ENCODE measurements around the gene CERS2.
"Not testable (repeated sequence)": the region's sequence is repeated elsewhere in the genome, so short reads cannot be mapped to it uniquely, and the experiment has no call there.

CERS2 gene

DNA sequence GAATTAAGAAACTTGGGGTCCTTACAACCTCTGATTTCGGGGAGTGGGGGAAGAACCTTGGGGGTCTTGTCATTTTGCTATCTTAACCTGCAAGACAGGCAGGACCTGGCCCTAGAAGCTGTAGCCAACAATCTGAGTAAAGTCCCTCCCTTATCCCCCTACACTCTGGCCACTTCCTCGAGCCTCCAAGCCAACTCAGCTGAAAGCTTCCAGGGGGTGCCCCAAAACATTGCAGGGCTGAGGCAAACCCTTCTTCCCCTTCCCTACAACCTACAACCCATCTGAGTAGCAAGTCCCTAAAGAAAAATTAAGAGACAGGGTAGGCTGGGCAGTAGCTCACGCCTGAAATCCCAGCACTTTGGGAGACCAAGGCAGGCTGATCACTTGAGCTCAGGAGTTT is 5.0 kb downstream of the CERS2 start:
- DNase-seq (ENCODE audit: low read depth in 2 of 2): no peak

DNA sequence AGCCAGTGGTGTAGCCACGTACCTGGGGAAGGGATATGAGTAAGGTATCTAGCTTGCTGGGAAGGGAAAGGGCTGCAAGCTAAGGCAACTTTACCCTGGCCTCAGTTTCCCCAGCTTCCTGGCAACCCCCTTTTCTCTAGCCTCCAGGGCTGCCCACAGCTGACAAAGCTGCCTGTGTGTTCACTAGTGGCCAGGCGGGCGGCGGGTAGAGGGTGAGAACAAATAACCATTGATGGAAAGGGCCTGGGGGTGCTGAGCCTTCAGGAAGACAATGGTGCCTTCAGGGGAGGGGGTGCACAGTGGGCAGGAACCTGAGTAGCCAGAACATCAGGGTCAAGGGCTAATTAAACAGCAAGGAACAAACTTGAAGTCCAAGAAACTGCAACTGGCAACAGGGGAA is 6.1 kb downstream of the CERS2 start:
- no peak for DNase-seq (ENCODE audit: low read depth in 2 of 2)

DNA sequence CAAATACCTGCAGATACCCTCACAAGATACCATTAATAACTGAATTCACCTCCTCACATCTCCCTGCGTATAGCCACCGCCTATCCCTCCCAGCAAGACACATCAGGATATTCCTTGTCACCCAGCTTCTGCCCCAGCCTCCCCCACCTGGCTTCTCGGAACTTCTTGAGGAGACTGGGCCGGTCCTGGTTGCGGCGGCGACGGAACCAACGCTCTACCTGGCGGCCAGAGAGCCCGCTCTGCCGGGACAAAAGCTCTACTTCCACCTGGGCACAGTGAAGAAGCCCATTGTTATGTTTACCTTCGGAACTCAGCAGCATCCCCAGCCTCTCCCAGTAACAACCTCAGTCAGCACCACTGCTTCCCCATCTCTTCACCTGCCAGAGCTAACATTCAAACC is 6.7 kb downstream of the CERS2 start:
- DNase-seq (ENCODE audit: low read depth in 2 of 2): no peak

DNA sequence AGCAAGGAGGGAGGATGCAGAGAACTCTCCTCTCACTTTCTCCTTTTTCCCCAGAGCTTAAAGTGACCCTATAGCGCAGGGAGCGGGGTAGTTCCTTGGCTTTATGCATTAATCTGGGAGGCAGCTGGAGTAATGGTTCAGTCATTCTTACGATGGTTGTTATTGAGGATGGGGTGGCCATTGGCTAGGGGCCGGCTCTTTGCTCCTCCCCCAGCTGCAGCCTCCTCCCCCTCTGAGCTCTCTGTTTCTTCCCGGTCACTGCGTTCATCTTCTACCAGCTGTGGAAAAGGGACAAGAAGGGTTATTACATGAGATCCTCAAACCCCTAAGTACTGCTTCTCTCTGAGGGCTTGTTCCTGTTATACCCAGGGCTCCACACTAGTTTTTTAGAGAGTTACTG is 8.6 kb downstream of the CERS2 start:
- no peak for DNase-seq (ENCODE audit: low read depth in 2 of 2)

DNA sequence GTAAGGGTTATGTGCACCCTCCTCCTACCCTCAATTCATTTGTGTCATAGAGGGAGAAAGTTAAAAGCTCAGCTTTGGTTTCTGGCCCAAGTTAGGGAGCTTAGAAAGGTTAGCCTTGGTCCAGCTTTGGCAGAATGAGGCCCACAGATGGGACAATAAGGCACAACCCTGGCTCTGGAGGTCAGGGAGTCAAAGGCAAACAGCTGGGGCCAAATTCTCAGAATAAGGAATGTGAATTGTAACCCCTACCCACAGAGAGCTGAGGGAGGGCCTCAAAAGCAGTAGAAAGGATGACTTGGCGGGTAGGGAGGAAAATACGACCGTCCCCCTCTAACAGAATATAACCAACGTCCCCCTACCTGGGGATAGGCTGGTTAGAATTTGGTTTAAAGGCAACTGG is 9.0 kb downstream of the CERS2 start:
- no peak for DNase-seq (ENCODE audit: low read depth in 2 of 2)

DNA sequence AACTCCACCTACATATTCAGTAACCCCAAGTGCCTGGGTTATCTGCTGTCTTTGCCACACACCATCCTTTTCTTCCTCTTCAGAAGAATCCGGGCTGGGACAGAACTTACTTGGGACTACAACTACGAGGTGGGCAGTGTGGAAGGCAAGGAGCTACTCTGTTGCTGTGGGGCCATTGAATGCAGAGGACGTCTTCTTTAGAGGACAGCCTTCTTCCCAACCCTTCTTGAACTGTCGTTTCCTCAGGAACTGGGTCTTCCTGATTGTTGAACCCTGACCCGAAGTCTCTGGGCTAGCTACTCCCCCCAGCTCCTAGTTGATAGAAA is 10.5 kb downstream of the CERS2 start:
- no peak for DNase-seq (ENCODE audit: low read depth in 2 of 2)

DNA sequence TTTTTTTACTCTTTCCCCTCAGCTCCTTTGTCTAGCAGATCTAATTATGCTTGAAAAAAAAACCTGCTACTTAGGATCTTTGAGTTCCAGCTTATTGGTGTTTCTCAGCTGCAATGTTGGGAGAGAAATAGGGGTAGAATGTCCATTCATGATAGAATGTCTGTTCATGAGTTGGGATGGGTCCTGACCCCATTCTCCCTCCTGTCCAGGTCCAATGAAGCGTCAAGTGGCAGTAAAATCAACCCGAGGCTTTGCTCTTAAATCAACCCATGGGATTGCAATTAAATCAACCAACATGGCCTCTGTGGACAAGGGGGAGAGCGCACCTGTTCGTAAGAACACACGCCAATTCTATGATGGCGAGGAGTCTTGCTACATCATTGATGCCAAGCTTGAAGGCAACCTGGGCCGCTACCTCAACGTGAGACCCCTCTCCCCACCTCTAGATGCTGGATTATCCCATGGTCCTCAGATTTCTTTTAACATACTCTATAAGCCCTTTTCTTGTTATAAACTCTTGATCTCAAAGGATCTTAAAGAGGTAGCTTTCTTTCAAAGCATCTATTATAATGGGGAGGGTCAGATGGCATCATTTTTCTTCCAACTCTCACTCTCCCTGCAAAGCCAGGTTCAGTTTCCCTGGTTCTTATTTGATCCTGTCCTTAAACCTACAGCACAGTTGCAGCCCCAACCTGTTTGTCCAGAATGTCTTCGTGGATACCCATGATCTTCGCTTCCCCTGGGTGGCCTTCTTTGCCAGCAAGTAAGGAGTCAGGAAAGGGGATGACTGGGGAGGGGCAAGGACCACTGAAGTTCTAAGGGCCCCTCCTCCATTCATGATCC is 11.1 kb downstream of the CERS2 start:
- DNase-seq (ENCODE audit: low read depth in 2 of 2): no peak

DNA sequence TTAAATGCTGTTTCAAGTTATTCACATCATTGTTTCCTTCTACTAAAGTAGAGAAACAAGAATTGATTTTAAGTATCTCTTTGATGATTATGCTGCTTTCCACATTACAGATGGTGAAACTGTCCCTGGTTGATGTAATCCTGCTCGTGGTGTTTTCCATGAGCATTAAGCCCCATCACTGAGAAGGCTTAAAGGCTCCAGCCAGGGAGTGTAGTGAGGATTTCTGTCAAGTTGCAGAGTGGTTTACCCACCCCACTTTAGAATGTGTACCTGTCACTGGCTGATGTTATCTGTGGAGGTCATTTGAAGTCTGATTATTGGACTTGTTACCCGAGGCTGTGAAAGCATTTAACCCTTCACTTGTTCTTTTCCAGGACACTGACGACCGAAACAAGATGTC is 12.9 kb downstream of the CERS2 start:
- no peak for DNase-seq (ENCODE audit: low read depth in 2 of 2)

DNA sequence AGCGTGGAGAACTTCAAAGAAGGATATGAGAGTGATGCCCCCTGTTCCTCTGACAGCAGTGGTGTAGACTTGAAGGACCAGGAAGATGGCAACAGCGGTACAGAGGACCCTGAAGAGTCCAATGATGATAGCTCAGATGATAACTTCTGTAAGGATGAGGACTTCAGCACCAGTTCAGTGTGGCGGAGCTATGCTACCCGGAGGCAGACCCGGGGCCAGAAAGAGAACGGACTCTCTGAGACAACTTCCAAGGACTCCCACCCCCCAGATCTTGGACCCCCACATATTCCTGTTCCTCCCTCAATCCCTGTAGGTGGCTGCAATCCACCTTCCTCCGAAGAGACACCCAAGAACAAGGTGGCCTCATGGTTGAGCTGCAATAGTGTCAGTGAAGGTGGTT is 14.0 kb downstream of the CERS2 start:
- no peak for DNase-seq (ENCODE audit: low read depth in 2 of 2)

DNA sequence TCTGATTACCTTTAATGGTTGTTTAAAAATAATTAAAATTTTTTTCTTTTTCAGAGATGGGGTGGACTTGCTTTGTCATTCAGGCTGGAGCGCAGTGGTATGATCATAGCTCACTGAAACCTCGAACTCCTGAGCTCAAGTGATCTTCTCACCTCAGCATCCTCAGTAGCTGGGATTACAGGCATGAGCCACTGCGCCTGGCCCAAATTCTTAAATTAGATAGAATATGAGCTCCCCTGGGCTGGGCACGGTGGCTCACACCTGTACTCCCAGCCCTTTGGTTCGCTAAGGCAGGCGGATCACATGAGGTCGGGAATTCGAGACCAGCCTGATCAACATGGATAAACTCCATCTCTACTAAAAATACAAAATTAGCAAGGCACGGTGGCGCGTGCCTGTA is 17.0 kb downstream of the CERS2 start:
- no peak for DNase-seq (ENCODE audit: low read depth in 2 of 2)

DNA sequence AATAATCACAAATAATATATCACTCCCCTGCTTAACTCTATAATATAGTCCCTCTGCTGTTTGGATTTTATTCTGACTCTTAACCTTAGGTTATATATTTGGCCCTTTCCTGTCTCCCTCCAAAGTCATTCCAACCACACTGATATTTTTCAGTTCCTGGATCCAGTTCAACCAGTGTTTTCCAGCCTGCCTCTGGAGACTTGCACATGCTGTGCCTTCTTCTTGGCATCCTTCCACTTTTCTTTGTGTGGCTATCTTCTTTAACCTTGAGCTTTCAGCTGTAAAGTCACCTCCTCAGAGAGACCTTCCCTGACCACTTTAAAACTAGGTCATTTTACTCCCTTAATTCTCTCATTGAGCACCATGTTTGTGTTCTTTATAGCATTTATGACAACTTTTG is 19.4 kb downstream of the CERS2 start:
- DNase-seq (ENCODE audit: low read depth in 2 of 2): no peak

DNA sequence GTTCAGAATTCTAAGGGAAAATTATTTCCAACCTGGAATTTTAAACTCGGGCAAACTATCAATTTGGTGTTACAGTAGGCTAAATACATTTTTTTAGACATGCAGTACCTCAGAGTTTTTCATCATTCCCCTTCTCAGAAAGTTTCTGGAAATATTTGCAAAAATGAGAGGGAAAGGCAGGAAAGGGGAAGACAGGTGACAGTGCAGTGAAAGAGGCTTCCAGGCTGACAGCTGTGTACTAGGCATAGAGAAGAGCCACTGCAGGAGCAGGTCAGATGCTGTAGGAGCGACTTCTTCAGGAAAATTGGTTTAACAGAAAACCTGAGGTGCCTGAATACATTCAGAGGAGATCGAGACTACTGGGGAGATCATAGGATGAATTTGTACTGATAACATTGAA is 19.9 kb downstream of the CERS2 start:
- no peak for DNase-seq (ENCODE audit: low read depth in 2 of 2)

DNA sequence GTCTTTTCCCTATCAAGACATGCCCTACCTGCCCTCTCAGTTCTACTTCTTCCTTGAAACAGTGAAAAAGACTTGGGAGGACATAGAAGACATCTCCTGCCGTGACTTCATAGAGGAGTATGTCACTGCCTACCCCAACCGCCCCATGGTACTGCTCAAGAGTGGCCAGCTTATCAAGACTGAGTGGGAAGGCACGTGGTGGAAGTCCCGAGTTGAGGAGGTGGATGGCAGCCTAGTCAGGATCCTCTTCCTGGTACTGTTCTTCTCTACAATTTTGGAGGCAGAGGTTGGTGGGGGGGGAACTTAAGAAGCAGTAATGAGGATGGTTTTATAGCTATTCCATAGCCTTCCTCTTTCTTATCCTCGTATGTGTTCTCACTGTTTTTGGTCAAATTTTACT is 29.8 kb downstream of the CERS2 start:
- DNase-seq (ENCODE audit: low read depth in 2 of 2): no peak

DNA sequence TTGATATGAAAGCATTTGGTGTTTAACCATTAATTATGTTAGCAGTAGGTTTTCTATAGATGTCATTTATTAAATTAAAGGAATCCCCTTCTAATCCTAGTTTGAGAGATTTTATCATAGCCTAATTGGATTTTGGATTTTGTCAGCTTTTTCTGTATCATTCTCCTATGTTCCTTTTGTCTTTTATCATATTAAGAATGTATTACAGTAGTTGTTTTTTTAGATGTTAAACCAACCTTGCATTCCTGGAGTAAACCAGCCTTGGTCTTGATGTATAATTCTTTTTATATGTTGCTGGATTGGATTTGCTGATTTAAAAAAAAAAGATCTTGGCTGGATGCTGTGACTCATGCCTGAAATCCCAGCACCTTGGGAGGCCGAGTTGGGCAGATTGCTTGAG is 42.9 kb downstream of the CERS2 start:
- no peak for DNase-seq (ENCODE audit: low read depth in 2 of 2)

DNA sequence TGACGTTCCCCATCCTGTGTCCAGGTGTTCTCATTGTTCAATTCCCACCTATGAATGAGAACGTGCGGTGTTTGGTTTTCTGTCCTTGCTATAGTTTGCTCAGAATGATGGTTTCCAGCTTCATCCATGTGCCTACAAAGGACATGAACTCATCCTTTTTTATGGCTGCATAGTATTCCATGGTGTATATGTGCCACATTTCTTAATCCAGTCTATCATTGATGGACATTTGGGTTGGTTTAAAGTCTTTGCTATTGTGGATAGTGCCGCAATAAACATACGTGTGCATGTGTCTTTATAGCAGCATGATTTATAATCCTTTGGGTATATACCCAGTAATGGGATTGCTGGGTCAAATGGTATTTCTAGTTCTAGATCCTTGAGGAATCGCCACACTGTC is 45.9 kb downstream of the CERS2 start:
- not testable (repeated sequence) for DNase-seq (ENCODE audit: low read depth in 2 of 2)

DNA sequence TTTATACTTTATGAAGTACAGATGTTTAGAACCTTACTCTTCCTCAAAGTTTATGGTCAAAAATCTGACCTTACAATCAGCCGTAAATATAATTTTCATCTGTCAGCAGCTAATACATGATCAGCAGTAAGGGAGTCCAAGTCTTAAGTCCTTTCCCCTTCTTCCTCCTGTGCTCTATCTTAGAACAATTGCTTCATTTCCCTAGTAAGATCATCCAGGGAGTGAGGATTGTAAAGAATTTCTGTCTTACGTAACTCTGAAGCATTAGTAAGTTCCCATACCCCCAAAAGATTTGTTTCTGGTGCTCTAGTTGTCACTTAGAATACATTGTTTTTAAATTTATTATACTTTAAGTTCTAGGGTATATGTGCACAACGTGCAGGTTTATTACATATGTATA is 46.3 kb downstream of the CERS2 start:
- no peak for DNase-seq (ENCODE audit: low read depth in 2 of 2)

DNA sequence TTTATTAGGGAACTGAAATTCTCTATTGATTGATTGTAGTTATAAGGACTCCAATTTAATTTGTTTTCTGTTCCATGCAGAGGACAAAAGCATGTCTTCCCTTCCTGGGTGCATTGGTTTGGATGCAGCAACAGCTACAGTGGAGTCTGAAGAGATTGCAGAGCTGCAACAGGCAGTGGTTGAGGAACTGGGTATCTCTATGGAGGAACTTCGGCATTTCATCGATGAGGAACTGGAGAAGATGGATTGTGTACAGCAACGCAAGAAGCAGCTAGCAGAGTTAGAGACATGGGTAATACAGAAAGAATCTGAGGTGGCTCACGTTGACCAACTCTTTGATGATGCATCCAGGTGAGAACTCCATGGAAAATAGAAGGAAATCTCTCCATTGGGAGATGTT is 47.0 kb downstream of the CERS2 start:
- no peak for DNase-seq (ENCODE audit: low read depth in 2 of 2)

DNA sequence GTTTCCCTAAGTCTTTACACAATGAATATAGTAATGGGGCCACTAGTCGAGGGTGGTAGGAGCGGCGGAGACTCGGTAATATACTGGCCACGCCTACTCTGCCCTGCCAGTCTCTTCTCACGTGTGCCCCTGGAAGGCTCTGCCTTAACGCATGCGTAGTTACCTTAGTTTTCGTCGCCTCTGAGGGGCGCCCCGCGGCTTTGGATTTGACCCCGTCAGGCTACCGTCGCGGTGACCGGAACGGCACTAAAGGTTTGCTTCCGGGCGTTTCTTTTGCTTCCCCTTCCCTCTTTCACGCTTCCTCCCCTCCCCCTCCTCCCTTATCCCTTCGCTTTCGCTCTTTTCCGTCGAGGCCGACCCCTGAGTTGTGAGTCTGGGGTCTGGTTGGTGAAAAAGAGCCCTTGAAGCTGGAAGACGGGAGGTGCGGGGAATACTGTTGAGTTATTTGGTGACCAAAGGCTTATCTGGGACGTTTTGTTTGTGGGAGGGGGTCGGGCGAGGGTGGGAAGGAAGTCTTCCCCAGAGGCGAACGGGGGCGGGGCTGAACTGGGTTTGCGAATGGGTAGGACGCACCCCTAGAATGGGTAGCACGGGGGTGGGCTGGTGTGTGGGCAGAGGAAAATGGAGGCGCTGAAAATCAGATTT is 48.4 kb downstream of the CERS2 start, which contains the start of gene SETDB1:
SETDB1 (plus strand) TSS at position 267 of the 645 bp plus-strand sequence. CDS start 1,352 bp downstream, outside the sequence.
- DNase-seq (ENCODE audit: low read depth in 2 of 2): peak; percentile 79

DNA sequence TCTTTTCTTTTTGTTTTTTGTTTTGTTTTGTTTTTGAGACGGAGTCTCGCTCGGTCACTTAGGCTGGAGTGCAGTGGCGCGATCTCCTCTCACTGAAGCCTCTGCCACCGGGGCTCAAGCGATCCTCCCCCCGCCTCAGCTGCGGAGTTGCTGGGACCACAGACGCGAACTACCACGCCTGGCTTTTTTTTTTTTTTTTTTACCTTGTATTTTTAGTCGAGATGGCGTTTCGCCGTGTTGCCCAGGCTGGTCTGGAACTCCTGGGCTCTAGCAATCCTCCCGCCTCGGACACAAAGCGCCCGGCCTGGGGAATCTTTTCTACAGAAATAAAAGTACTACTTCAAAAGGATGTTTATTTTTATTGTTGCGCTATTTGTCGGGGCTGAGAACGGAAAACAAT is 49.6 kb downstream of the CERS2 start:
- no peak for DNase-seq (ENCODE audit: low read depth in 2 of 2)

DNA sequence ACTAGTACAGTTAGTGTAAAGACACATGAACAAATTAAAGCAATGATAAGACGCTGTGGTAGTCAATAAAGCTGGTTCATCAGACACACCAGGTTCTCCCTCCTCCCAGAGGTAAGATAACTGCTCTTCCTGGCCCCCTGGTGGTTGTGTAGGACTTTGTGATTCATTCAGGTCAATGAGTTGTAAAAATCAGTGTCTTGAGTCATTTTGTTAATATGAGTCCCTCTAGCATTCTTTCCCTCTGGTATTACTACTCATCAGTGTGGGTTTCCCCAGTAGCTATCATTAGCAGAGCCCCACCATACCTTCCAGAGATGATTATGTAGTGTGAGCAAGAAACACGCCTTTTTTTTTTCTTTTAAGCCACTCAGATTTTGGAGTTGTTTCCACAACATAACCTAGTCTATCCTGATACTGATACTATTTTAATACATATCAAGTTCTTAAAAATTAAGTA is 52.1 kb downstream of the CERS2 start:
- peak; percentile 44 to 59 for DNase-seq (ENCODE audit: low read depth in 2 of 2)

DNA sequence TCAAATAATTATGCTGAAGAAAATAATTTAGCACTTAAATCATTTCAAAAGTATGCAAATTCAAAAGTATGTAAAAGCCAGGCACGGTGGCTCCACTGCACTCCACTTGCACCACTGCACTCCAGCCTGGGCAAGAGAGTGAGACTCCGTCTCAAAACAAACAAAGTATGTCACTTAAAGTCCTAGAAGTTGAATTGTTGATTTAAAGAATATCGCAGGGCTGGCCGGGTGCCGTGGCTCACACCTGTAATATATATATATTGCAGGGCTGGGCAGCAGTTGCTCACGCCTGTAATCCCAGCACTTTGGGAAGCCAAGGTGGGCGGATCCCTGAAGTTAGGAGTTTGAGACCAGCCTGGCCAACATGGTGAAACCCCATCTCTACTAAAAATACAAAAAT is 57.2 kb downstream of the CERS2 start:
- no peak for DNase-seq (ENCODE audit: low read depth in 2 of 2)
